Measurements from ENCODE around the gene ADORA2A. TPM values are rescaled to one million over a fixed set of nuclear protein-coding genes. Genes with fewer than 3 reads are reported as not detected.
A peak's percentile ranks its signal among the peaks of the same experiment; 100 is the strongest.

Gene ADORA2A
- total and polyA plus RNA-seq, 5 donors, result 3.7 to 6.6 (median 5.2) TPM

DNA sequence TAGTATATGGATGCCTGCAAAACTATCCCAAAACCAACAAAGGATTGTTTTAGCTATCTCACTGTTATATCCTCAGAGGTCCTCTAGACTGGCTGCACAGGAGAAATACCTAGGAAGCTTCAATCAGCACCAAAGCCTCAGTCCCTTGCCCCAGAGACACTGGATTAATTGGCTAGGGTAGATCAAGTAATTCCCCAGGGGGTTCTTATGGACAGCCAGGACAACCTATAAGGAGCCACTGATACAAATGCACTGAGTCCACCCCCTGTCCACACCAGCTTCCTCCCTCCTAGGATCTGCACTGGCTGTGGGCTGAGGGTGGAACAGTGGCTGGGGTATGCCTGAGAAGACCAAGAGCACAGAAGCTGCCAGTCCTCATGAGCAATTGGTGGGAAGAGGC, 16.3 kb downstream of the ADORA2A start:
- intact Hi-C loops (cut with DNase I), result no loop called here
- Histone ChIP-seq H3K27me3 (ENCODE audit: control insufficient read depth, insufficient read depth) (no peaks in the 10 kb centered on the region), H3K27ac (ENCODE audit: low read length) (no peak overlapping the region), H3K4me3 (ENCODE audit: low read length) (no peak overlapping the region), H3K4me1 (ENCODE audit: control insufficient read depth, insufficient read depth, low read length) (peaks cover 8% of the 10 kb centered on the region), H3K9me3 (ENCODE audit: control insufficient read depth, low read length) (no peaks in the 10 kb centered on the region)
- ATAC-seq (no peak), DNase-seq (no peak)

DNA sequence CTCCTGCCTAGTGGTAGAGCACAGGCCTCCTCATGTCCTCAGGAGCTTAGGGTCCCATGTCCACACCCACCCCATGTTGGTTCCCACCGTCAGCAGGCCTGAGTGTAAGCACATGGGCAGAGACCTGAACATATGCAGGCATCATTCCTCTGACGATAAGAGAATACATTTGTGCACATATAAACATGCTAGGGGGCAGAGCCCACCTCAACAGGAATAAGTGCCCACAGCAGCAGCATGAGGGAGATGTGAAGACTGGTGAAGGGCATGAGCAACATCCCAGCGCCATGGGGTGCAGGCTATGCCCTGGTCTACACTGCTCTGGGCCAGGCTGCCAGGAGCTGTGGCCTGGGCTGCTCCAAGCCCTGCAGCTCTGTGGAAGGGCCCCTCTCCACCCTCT, 16.9 kb downstream of the ADORA2A start:
- intact Hi-C loops (cut with DNase I), result no loop called here
- Histone ChIP-seq H3K4me1 (ENCODE audit: control insufficient read depth, insufficient read depth, low read length) (peaks cover 8% of the 10 kb centered on the region), H3K4me3 (ENCODE audit: low read length) (no peak overlapping the region), H3K27me3 (ENCODE audit: control insufficient read depth, insufficient read depth) (no peaks in the 10 kb centered on the region), H3K27ac (ENCODE audit: low read length) (no peak overlapping the region), H3K9me3 (ENCODE audit: control insufficient read depth, low read length) (no peaks in the 10 kb centered on the region)
- no peak for DNase-seq
- 92% methylated on average over 3 of the region's 3 CpGs for WGBS
- ATAC-seq, result no peak

DNA sequence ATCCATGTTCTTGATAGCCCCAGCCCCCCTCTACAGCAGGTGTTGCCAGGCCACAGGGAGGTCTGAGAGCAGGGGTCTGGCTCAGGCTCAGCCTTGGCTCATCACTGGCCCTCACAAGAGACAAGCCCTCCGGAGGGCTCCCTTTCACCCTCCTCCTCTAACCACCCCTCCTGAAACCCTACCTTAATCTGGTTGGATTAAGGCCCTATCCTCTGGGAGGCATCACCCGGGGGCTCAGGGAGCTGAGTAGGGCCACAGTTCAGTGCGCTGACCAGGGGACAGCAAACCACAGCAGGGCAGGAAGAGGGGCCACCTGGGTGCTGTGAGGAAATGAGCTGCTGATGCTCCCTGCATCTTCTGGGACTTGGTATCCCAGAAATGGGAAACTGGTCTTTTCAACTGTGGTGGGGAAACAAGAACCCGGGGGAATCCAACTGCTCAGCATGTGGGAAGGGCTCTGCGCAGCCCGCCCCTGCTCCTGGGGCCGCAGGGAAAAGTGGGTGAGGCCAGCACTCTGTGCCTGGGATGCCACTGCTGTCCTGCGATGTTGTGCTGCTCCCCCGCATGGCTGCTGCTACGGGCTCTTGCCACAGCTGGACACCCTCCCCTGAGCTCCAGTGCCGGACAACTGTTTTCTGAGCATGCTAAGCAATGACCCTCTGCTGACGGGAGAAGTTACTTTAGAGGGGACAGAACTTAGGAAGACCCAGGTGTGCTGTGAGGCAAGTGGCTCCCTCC, 17.5 kb downstream of the ADORA2A start:
- no peaks in the 10 kb centered on the region for H3K9me3 ChIP-seq (ENCODE audit: control insufficient read depth, low read length)
- no peak overlapping the region for H3K27ac ChIP-seq (ENCODE audit: low read length)
- no peak overlapping the region for H3K4me3 ChIP-seq (ENCODE audit: low read length)
- DNase-seq, result peak in 1 of 3 donors; percentile 64
- WGBS, result 59% methylated on average over 12 of the region's 12 CpGs
- intact Hi-C loops (cut with DNase I), result no loop called here
- peak in 1 of 2 donors; percentile 25 for ATAC-seq
- H3K27me3 ChIP-seq (ENCODE audit: control insufficient read depth, insufficient read depth), result no peaks in the 10 kb centered on the region
- peaks cover 9% of the 10 kb centered on the region for H3K4me1 ChIP-seq (ENCODE audit: control insufficient read depth, insufficient read depth, low read length)

DNA sequence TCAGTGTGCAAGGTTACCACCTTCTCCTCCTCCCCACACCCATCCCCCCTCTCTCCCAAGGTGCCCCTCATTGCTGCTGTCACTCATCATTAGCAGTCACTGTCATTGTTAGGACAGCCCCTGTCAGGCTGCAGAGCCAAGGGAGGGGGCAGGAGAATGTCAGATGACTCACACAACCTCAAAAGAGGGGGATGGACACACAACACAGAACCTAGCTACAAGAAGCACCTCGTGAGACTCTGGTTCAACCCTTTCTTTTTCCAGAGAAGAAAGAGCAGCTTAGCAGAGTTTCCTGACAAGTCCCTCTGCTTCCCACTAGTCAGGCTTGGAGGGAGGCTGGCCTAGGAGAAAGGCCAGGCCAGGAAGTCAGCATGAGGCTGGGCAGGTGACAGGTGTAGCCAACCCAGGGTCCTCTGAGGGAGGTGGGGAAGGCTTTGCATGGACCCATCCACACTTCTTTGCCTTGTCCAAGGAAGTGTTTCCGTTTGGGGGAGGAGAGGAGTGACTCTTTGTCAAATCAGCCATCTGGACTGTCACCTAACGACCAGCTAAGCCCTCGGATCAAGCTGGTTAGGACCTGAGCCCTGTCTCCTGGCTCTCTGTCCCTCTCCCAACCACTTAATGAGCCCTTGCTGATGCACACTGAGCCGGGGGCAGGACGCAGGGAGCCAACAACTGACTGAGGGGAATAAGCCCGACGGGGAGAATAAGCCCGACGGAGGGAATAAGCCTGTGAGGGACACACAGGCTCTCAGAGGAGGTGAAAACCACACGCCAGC, 18.3 kb downstream of the ADORA2A start:
- intact Hi-C loops (cut with DNase I), result no loop called here
- Histone ChIP-seq H3K9me3 (ENCODE audit: control insufficient read depth, low read length) (no peaks in the 10 kb centered on the region), H3K4me3 (ENCODE audit: low read length) (no peak overlapping the region), H3K27me3 (ENCODE audit: control insufficient read depth, insufficient read depth) (no peaks in the 10 kb centered on the region), H3K4me1 (ENCODE audit: control insufficient read depth, insufficient read depth, low read length) (peaks cover 16% of the 10 kb centered on the region), H3K27ac (ENCODE audit: low read length) (peak overlapping the region; percentile 25)
- 66% methylated on average over 11 of the region's 11 CpGs for WGBS
- peak in 1 of 2 donors; percentile 46 for ATAC-seq
- peak in 1 of 3 donors; percentile 59 for DNase-seq

DNA sequence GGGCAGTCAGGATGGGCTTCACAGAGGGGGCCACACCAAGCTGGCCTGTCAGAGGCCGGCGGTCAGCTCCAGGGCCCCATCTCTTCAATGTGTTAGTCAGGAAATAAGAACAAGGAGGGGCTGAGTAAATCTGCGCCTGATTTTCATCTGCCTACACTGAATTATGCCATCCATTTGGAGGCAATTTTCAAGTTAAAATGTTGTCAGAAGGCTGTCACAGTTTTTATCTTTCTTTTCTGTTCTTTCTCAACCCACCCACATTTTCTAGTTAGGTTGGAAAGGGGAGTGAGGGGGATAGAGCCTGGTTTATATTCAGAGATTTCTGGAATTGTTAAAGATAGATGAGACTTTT, 18.8 kb downstream of the ADORA2A start:
- no peaks in the 10 kb centered on the region for H3K9me3 ChIP-seq (ENCODE audit: control insufficient read depth, low read length)
- H3K27ac ChIP-seq (ENCODE audit: low read length), result no peak overlapping the region
- no peaks in the 10 kb centered on the region for H3K27me3 ChIP-seq (ENCODE audit: control insufficient read depth, insufficient read depth)
- no peak overlapping the region for H3K4me3 ChIP-seq (ENCODE audit: low read length)
- ATAC-seq, result no peak
- WGBS, result 86% methylated on average over 3 of the region's 3 CpGs
- DNase-seq, result no peak
- peaks cover 17% of the 10 kb centered on the region for H3K4me1 ChIP-seq (ENCODE audit: control insufficient read depth, insufficient read depth, low read length)
- intact Hi-C loops (cut with DNase I), result no loop called here

DNA sequence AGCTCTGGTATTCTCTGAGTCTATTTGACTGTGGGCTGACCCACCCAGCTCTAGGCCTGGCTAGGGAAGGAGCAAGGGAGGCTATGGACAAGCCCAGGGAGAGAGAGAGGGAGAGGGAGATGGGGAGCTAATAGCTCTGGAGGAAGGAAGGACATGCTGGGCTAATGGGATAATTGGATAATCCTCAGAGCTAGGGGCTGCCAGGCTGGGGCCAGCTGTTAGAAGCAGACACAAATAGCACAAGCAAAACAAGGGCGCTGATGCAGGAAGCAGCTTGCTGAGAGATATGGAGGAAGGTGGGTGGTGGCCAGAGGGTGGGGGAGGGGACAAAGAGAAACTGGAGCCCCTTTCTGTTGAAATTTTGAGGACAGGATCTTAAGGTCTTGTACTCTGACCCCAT, 23.2 kb downstream of the ADORA2A start:
- H3K4me1 ChIP-seq (ENCODE audit: control insufficient read depth, insufficient read depth, low read length), result peaks cover 19% of the 10 kb centered on the region
- no peak overlapping the region for H3K4me3 ChIP-seq (ENCODE audit: low read length)
- 11% methylated on average over 1 of the region's 1 CpG for whole genome bisulfite sequencing
- intact Hi-C loops (cut with DNase I), result no loop called here
- H3K9me3 ChIP-seq (ENCODE audit: control insufficient read depth, low read length), result no peaks in the 10 kb centered on the region
- H3K27ac ChIP-seq (ENCODE audit: low read length), result peak overlapping the region; percentile 71
- peak in 2 of 3 donors; percentile 64 to 75 for DNase-seq
- H3K27me3 ChIP-seq (ENCODE audit: control insufficient read depth, insufficient read depth), result no peaks in the 10 kb centered on the region
- peak; percentile 38 to 70 for ATAC-seq

DNA sequence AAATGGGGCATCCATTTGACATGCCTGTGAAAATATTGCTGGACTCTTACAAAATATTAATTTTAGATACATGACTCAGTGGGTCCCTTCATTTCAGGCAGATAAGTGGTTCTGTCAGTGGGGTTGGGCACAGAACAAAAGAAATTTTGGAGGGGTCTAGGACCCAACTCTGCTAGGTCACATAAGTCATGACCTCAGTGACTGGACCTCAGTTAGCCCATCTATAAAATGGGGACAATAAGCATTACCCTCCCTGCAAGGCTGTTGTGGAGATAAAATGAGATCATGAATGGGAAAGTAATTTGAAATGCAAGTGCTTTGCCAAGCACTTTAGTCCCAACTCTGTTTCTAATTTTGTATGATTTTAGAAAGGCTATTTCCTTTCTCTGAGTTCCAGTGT, 23.8 kb downstream of the ADORA2A start:
- intact Hi-C loops (cut with DNase I), result no loop called here
- Histone ChIP-seq H3K4me1 (ENCODE audit: control insufficient read depth, insufficient read depth, low read length) (peaks cover 17% of the 10 kb centered on the region), H3K27me3 (ENCODE audit: control insufficient read depth, insufficient read depth) (no peaks in the 10 kb centered on the region), H3K4me3 (ENCODE audit: low read length) (no peak overlapping the region), H3K9me3 (ENCODE audit: control insufficient read depth, low read length) (no peaks in the 10 kb centered on the region), H3K27ac (ENCODE audit: low read length) (no peak overlapping the region)
- ATAC-seq (no peak), DNase-seq (no peak)

DNA sequence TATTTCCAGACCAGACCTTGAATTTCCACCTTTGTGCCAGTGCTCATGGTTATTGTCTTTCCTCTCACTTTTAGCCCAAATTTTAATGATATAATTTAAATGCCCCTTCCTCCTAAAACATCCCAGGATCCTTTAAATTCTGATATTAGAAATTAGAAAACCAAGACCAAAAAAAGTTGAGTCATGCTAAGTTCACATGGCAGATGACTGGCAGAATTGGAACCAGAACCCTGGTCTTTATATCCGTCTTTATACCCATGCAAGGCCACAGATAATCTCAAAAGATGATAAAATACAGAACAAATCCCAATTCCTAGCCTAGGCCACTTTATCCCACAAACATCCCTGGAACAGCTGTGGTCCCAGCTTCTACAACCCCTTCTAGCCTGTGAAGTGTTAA, 26.5 kb downstream of the ADORA2A start:
- Histone ChIP-seq H3K9me3 (ENCODE audit: control insufficient read depth, low read length) (no peaks in the 10 kb centered on the region), H3K4me1 (ENCODE audit: control insufficient read depth, insufficient read depth, low read length) (peaks cover 17% of the 10 kb centered on the region), H3K27me3 (ENCODE audit: control insufficient read depth, insufficient read depth) (no peaks in the 10 kb centered on the region), H3K4me3 (ENCODE audit: low read length) (no peak overlapping the region), H3K27ac (ENCODE audit: low read length) (no peak overlapping the region)
- WGBS, result 86% methylated on average over 1 of the region's 1 CpG
- ATAC-seq (no peak), DNase-seq (no peak)
- intact Hi-C loops (cut with DNase I), result no loop called here

DNA sequence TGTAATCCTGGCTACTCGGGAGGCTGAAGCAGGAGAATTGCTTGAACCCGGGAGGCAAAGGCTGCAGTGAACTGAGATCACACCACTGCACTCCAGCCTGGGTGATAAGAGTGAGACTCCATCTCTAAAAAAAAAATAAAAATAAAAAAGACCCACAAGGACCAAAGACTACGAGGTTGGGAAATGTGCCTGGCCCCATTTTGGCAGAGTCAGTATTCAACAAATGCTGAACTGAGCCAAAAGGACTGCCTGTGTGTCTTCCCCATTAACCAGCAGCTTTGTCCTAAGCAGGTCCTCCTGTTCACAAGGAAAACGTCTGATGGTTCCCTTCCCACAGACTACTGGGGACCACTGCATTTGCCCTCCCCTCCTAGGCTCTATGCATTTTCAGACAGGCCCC, 27.6 kb downstream of the ADORA2A start:
- H3K4me1 ChIP-seq (ENCODE audit: control insufficient read depth, insufficient read depth, low read length), result peaks cover 14% of the 10 kb centered on the region
- ATAC-seq (peak; percentile 36 to 50), DNase-seq (peak; percentile 39 to 78 (median 68))
- 46% methylated on average over 4 of the region's 4 CpGs for WGBS
- intact Hi-C loops (cut with DNase I), result no loop called here
- peak overlapping the region; percentile 69 for H3K27ac ChIP-seq (ENCODE audit: low read length)
- no peaks in the 10 kb centered on the region for H3K9me3 ChIP-seq (ENCODE audit: control insufficient read depth, low read length)
- H3K4me3 ChIP-seq (ENCODE audit: low read length), result no peak overlapping the region
- H3K27me3 ChIP-seq (ENCODE audit: control insufficient read depth, insufficient read depth), result no peaks in the 10 kb centered on the region

DNA sequence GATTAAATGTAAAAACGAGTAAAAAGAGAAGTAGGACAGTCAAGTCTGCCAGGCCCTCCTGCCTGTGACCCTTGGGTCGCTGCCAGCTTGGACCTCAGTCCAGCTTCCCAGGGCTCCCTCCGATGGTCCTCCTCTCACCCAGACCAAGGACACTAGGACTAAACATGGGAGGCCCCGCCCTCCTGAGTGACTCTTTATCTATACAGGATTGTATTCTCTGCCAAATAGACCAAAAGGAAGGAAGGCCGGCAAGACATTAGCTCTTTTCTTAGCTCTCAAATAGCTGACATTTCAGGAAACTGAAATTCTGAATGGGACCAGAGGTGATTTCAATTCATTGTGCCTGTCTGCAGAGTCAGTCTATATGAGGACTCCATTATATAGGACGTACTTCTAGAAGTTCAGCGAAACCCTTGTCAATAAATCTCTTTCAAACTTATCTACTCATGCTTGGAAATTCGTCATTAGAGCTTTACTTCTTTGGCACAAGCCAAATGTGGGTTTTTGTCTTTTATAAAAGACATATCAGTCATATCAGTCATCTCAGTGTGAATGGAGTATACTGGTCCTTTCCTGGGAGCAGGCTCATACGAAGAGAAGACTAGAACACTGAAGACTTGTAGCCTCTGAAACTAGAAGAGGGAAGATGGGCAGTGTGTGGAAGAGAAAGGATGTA, 28.5 kb downstream of the ADORA2A start:
- ATAC-seq (peak; percentile 91 to 95), DNase-seq (peak; percentile 77 to 92 (median 90))
- Histone ChIP-seq H3K4me1 (ENCODE audit: control insufficient read depth, insufficient read depth, low read length) (peaks cover 14% of the 10 kb centered on the region), H3K27me3 (ENCODE audit: control insufficient read depth, insufficient read depth) (no peaks in the 10 kb centered on the region), H3K27ac (ENCODE audit: low read length) (no peak overlapping the region), H3K4me3 (ENCODE audit: low read length) (no peak overlapping the region), H3K9me3 (ENCODE audit: control insufficient read depth, low read length) (no peaks in the 10 kb centered on the region)
- intact Hi-C loops (cut with DNase I), result no loop called here
- 24% methylated on average over 9 of the region's 9 CpGs for WGBS

DNA sequence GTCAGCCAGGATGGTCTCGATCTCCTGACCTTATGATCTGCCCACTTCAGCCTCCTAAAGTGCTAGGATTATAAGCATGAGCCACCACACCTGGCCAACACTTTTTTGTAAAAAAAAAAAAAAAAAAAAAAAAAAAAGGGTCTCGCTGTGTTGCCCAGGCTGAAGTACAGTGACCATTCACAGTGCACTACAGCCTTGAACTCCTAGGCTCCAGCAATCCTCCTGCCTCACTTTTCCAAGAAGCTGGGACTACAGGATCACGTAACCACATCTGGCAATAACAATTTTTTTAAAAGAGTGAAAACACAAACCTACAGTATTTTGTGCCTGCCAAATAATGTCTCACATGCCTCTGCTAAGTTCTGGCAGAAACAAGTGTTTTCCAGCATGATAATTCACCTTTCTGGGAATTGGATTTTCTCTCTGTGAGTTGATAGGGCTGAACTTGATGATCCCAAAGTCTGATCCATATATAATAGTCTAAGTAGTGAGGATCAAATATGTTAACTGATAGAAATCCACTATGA, 30.6 kb downstream of the ADORA2A start:
- H3K9me3 ChIP-seq (ENCODE audit: control insufficient read depth, low read length), result no peaks in the 10 kb centered on the region
- H3K4me3 ChIP-seq (ENCODE audit: low read length), result no peak overlapping the region
- intact Hi-C loops (cut with DNase I), result no loop called here
- 94% methylated on average over 3 of the region's 3 CpGs for WGBS
- H3K27ac ChIP-seq (ENCODE audit: low read length), result no peak overlapping the region
- no peak for ATAC-seq
- no peak for DNase-seq
- H3K27me3 ChIP-seq (ENCODE audit: control insufficient read depth, insufficient read depth), result no peaks in the 10 kb centered on the region
- H3K4me1 ChIP-seq (ENCODE audit: control insufficient read depth, insufficient read depth, low read length), result peaks cover 15% of the 10 kb centered on the region
